Adrenal gland (tissue), 12 donors: ENCODE results near the gene VTN. TPM values are rescaled to one million over a fixed set of nuclear protein-coding genes. Genes with fewer than 3 reads are reported as not detected.

Source experiments
- DNase-seq, 7 donors: peaks; one replicate each; pipeline ENCODE4 v3.0.0-alpha.2; 2019 to 2020
- H3K27ac ChIP-seq, 5 donors: fragments of 200-600 bp; sonication (generic) in 4 of 5; 1 replicate in 3 of 5; 2 replicates in 2 of 5; pipeline versions ENCODE4 v1.5.1 to v1.8.0; 2016 to 2020; ENCODE audit warnings: mild to moderate bottlenecking in 1 of 5
- H3K27me3 ChIP-seq: fragments of 200-600 bp; 2 replicates; pipeline ENCODE4 v1.8.0; 2021
- H3K36me3 ChIP-seq, 2 donors: fragments of 200-600 bp; replicated peaks in 1 of 2; 1 replicate in 1 of 2; 2 replicates in 1 of 2; pipeline versions ENCODE4 v1.5.1 to v1.8.0; 2018 to 2022
- H3K4me1 ChIP-seq, 2 donors: fragments of 200-600 bp; replicated peaks in 1 of 2; 1 replicate in 1 of 2; 2 replicates in 1 of 2; pipeline versions ENCODE4 v1.5.1 to v1.8.0; 2018 to 2021
- H3K4me3 ChIP-seq, 4 donors: fragments of 200-600 bp; sonication (generic) in 3 of 4; one replicate each; pipeline ENCODE4 v1.5.1; 2016 to 2018
- H3K9me3 ChIP-seq, 3 donors: fragments of 200-600 bp; sonication (generic) in 1 of 3; replicated peaks in 1 of 3; 1 replicate in 2 of 3; 2 replicates in 1 of 3; pipeline versions ENCODE4 v1.5.1 to v1.8.0; 2016 to 2021
- CTCF ChIP-seq, 6 experiments: fragments of 450-650 bp in 4 of 6; fragments of 200-600 bp in 2 of 6; sonication (generic) in 1 of 6; IDR thresholded peaks; 1 replicate in 5 of 6; 2 replicates in 1 of 6; pipeline versions ENCODE4 v1.5.1 to v1.8.0; 2016 to 2021; ENCODE audit warnings: antibody characterized with exemption in 6 of 6, mild to moderate bottlenecking in 2 of 6, moderate library complexity in 1 of 6
- POLR2A ChIP-seq, 2 donors: fragments of 450-650 bp; IDR thresholded peaks; one replicate each; pipeline ENCODE4 v1.6.1; 2017; ENCODE audit warnings: antibody characterized with exemption in 2 of 2, mild to moderate bottlenecking in 2 of 2, moderate library complexity in 1 of 2
- WGBS, 4 donors: extraction: QIAGEN DNeasy Blood & Tissue Kit in 2 of 4; methylation state at CpG; one replicate each; pipeline versions ENCODE4 v1.1.5 to v1.1.7; 2013 to 2017; 5-methylcytosine and 5-hydroxymethylcytosine counted together
- intact Hi-C, 2 donors: fragments of 100-400 bp; cut with DNase I; formaldehyde crosslinking; loops; one replicate each; pipeline versions ENCODE4 v1.14.1 to v1.15.0; 2022 to 2023
- polyA plus RNA-seq, 3 donors: library from polyadenylated mRNA; stranded (reverse); fragments of 200-250 nt in 2 of 3; fragments of 350-450 nt in 1 of 3; fragmentation: Illumina TruSeq in 1 of 3; extraction: RNeasy Lipid Tissue Mini Kit (QIAGEN cat#74804) in 1 of 3; gene quantifications; one replicate each; pipeline ENCODE4 v1.2.3, GENCODE V29; 2013 to 2014
- total RNA-seq, 9 donors: library from RNA; depleted of rRNA in 4 of 9; stranded (reverse); fragments of >200 nt in 4 of 9; fragments of 120-200 nt in 1 of 9; fragmentation: NEBNext Ultra II Directional in 1 of 9; extraction: Animal tissue kit (Norgen Biotek cat#: 25700) in 1 of 9; gene quantifications; one replicate each; pipeline versions ENCODE4 v1.1.0 to v1.2.4, GENCODE V29; 2013 to 2023
- donor health status: healthy with polysubstance abuse.
- donor health status: Bipolar disorder and iron deficiency.
- donor health status: DM: yes; HTN: yes; CAD: no.
- donor health status: DM: no; HTN: no; CAD: no.
- donor health status: DM: no; HTN: no; CAD: no.
- donor health status: DM: yes; HTN: yes; CAD: no.

VTN gene
- total and polyA plus RNA-seq, 12 donors, result 5.5 to 470 (median 180) TPM

GRCh38 chr17:28379814-28380801, 10.0 kb upstream of the VTN start:
- intact Hi-C loops, result no loop called here
- H3K36me3 ChIP-seq, result no peaks in the 10 kb centered on the region
- no peak for DNase-seq

GRCh38 chr17:28372945-28373274, 2.8 kb upstream of the VTN start:
- no peaks in the 10 kb centered on the region for H3K27me3 ChIP-seq
- H3K4me1 ChIP-seq, result peaks cover 33 to 34% of the 10 kb centered on the region in 2 donors
- no peaks in the 10 kb centered on the region for H3K36me3 ChIP-seq
- no peak overlapping the region for H3K27ac ChIP-seq
- DNase-seq, result no peak
- H3K9me3 ChIP-seq, result no peaks in the 10 kb centered on the region
- 89 to 97% (median 92%) methylated on average over 6 of the region's 6 CpGs for WGBS, 4 donors
- no peak for TF ChIP-seq CTCF (IDR thresholded peaks at IDR 0.05)
- TF ChIP-seq POLR2A (IDR thresholded peaks at IDR 0.05), result no peak
- intact Hi-C loops, result no loop called here
- H3K4me3 ChIP-seq, result peak overlapping the region in 1 of 4 donors; percentile 76

More at GRCh38 chr17:28379814-28380801, 10.0 kb upstream of the VTN start:
- Histone ChIP-seq H3K9me3 (no peaks in the 10 kb centered on the region), H3K27me3 (no peaks in the 10 kb centered on the region), H3K4me1 (no peaks in the 10 kb centered on the region), H3K27ac (no peak overlapping the region), H3K4me3 (no peak overlapping the region)
- no peak for TF ChIP-seq POLR2A (IDR thresholded peaks at IDR 0.05)
- TF ChIP-seq CTCF (IDR thresholded peaks at IDR 0.05), result no peak
- 77 to 84% (median 81%) methylated on average over 10 of the region's 10 CpGs for WGBS, 4 donors

- Histone ChIP-seq H3K4me3 (peak overlapping the region in 2 of 4 donors; percentile 12 to 76), H3K9me3 (no peaks in the 10 kb centered on the region), H3K27ac (peak overlapping the region in 4 of 5 donors; percentile 36 to 93 (median 85)), H3K27me3 (no peaks in the 10 kb centered on the region), H3K36me3 (no peaks in the 10 kb centered on the region), H3K4me1 (peaks cover 33 to 34% of the 10 kb centered on the region in 2 donors)
- 7 to 76% (median 19%) methylated on average over 6 to 53 of the region's 53 CpGs for WGBS, 4 donors
- TF ChIP-seq CTCF (IDR thresholded peaks at IDR 0.05), result no peak
- peak; percentile 10 to 11 for TF ChIP-seq POLR2A (IDR thresholded peaks at IDR 0.05)
- intact Hi-C loops, result no loop called here
- peak in 6 of 7 donors; percentile 30 to 54 (median 51) for DNase-seq
Measured at GRCh38 chr17:28372203-28372944, 2.3 kb upstream of the VTN start.
